Calu3 (cell line): ENCODE measurements around the gene MED19. TPM values are rescaled to one million over a fixed set of nuclear protein-coding genes. Genes with fewer than 3 reads are reported as not detected.
"Not testable (repeated sequence)": the region's sequence is repeated elsewhere in the genome, so short reads cannot be mapped to it uniquely, and the experiment has no call there.

Experiments used
- BruUV-seq: library from RNA; stranded (reverse); fragments of 400-500 nt; replicated peaks from 2 replicates; lab custom pipeline; 2021; lab: Mats Ljungman, UMichigan
- CTCF ChIA-PET: fragments of 300-600 bp; sonication (Branson Sonifier 250); formaldehyde crosslinking; loops from one replicate; lab custom pipeline; 2022; ENCODE audit warnings: antibody characterized with exemption; lab: Charles Lee
- DNase-seq: peaks from one replicate; pipeline ENCODE4 v3.0.0; 2022
- H3K27ac Mint-ChIP-seq: one replicate; pipeline ENCODE4 v1.8.0; 2022; ENCODE audit warnings: mixed read lengths; ENCODE audit not compliant: unreplicated experiment
- H3K27me3 Mint-ChIP-seq: one replicate; pipeline ENCODE4 v1.8.0; 2022; ENCODE audit warnings: mixed read lengths; ENCODE audit not compliant: unreplicated experiment
- H3K36me3 Mint-ChIP-seq: one replicate; pipeline ENCODE4 v1.8.0; 2022; ENCODE audit warnings: mild to moderate bottlenecking, moderate library complexity, mixed read lengths; ENCODE audit not compliant: insufficient read depth, unreplicated experiment
- H3K4me1 Mint-ChIP-seq: one replicate; pipeline ENCODE4 v1.8.0; 2022; ENCODE audit warnings: mild to moderate bottlenecking, low read depth, mixed read lengths; ENCODE audit not compliant: unreplicated experiment
- H3K4me3 Mint-ChIP-seq: one replicate; pipeline ENCODE4 v1.8.0; 2022; ENCODE audit warnings: mild to moderate bottlenecking, low read depth, moderate library complexity, mixed read lengths; ENCODE audit not compliant: unreplicated experiment
- H3K9me3 Mint-ChIP-seq: one replicate; pipeline ENCODE4 v1.8.0; 2022; ENCODE audit warnings: low read depth, mixed read lengths; ENCODE audit not compliant: unreplicated experiment
- intact Hi-C: fragments of 100-400 bp; cut with micrococcal nuclease; formaldehyde crosslinking; loops from one replicate; pipeline ENCODE4 v1.10.0; 2022; ENCODE audit not compliant: unreplicated experiment
- total RNA-seq: library from RNA; stranded (reverse); gene quantifications from 2 replicates; pipeline ENCODE4 v1.2.3, GENCODE V29; 2022
- TF ChIP-seq, protein P1 (sequence below): fragments of 200-600 bp; IDR thresholded peaks from one replicate; pipeline ENCODE4 v1.8.0; 2022; ENCODE audit warnings: antibody characterized with exemption; ENCODE audit not compliant: unreplicated experiment

Gene MED19
- total RNA-seq, 1 experiment from 2014 or later = 21.2 TPM

DNA sequence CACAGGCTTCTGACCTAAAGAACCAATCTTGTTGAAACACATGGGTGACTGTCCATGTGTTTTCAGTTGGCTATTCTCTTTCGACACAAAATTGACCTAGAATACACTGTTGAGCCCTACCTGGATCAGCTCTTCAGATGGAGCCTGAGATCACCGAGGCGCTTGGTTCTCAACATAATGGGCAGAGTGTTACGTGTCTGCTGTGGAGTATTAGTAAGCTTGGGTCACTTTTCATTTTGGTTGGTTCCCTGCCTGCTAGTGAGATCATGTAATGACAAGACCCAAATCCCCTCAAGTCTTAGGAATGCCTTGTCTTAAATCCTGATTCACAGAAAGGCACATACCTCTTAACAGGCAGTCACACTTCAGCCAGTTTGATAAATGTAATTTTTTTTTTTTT lies 8.7 kb downstream of the MED19 start:
- BruUV-seq = no TSS peak
- H3K4me3 Mint-ChIP-seq = no peak overlapping the region
- intact Hi-C loops = no loop called here
- H3K27ac Mint-ChIP-seq = no peak overlapping the region
- no peak for DNase-seq
- TF ChIP-seq, protein P1, sequence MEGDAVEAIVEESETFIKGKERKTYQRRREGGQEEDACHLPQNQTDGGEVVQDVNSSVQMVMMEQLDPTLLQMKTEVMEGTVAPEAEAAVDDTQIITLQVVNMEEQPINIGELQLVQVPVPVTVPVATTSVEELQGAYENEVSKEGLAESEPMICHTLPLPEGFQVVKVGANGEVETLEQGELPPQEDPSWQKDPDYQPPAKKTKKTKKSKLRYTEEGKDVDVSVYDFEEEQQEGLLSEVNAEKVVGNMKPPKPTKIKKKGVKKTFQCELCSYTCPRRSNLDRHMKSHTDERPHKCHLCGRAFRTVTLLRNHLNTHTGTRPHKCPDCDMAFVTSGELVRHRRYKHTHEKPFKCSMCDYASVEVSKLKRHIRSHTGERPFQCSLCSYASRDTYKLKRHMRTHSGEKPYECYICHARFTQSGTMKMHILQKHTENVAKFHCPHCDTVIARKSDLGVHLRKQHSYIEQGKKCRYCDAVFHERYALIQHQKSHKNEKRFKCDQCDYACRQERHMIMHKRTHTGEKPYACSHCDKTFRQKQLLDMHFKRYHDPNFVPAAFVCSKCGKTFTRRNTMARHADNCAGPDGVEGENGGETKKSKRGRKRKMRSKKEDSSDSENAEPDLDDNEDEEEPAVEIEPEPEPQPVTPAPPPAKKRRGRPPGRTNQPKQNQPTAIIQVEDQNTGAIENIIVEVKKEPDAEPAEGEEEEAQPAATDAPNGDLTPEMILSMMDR = no peak
- no peaks in the 10 kb centered on the region for H3K27me3 Mint-ChIP-seq
- H3K4me1 Mint-ChIP-seq = no peaks in the 10 kb centered on the region
- H3K9me3 Mint-ChIP-seq = no peaks in the 10 kb centered on the region
- H3K36me3 Mint-ChIP-seq = peaks cover 61% of the 10 kb centered on the region
- CTCF ChIA-PET = interaction anchor here (0.7 kb wide), 1 partner anchor 28 kb away, joined by 3 read pairs; no protein-coding TSS in a partner anchor

DNA sequence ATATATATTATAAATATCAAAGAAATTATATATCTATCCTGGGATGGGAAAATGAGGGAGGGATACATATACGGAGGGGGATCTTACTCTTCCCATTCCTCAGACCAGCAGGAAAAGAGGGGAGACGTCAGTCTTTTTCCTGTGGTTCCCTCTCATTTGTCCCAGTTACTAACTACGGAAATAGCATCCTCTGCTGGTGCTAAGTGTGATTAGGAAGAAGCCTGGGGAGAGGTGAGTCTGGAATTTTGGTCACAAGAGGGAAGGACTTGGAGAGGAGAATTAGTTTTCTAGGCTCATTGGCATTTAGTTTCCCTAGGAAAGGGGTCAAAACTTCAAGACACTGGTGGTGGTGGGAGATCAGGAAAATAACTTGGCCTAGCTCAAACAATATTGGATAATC lies 11.6 kb downstream of the MED19 start:
- Mint-ChIP-seq H3K9me3 (no peaks in the 10 kb centered on the region), H3K4me1 (no peaks in the 10 kb centered on the region), H3K4me3 (no peak overlapping the region), H3K27ac (no peak overlapping the region), H3K27me3 (no peaks in the 10 kb centered on the region), H3K36me3 (peaks cover 77% of the 10 kb centered on the region)
- intact Hi-C loops = no loop called here
- TF ChIP-seq, protein P1 = no peak
- CTCF ChIA-PET = no interaction called here
- BruUV-seq = no TSS peak
- DNase-seq = no peak

DNA sequence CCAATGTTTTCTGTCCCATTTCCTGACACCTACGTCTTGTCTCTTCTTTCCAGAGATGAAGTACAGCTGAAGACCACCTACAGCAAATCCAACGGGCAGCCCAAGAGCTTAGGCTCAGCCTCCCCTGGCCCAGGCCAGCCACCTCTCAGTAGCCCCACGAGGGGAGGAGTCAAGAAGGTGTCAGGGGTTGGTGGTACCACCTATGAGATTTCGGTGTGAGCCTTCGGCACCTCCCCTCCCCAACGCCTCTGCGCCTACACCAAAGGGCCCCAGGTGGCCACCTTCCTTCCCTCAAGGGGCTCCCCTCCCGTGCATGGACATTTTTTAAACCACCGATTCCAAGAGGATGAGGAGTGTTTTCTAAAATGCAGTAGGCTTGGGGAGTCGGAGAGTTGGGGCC lies 12.2 kb downstream of the MED19 start:
- H3K27me3 Mint-ChIP-seq = no peaks in the 10 kb centered on the region
- peaks cover 77% of the 10 kb centered on the region for H3K36me3 Mint-ChIP-seq
- H3K4me3 Mint-ChIP-seq = no peak overlapping the region
- BruUV-seq = no TSS peak
- no peak for DNase-seq
- H3K9me3 Mint-ChIP-seq = no peaks in the 10 kb centered on the region
- CTCF ChIA-PET = no interaction called here
- no peak overlapping the region for H3K27ac Mint-ChIP-seq
- no peaks in the 10 kb centered on the region for H3K4me1 Mint-ChIP-seq
- intact Hi-C loops = no loop called here
- TF ChIP-seq, protein P1 = no peak

DNA sequence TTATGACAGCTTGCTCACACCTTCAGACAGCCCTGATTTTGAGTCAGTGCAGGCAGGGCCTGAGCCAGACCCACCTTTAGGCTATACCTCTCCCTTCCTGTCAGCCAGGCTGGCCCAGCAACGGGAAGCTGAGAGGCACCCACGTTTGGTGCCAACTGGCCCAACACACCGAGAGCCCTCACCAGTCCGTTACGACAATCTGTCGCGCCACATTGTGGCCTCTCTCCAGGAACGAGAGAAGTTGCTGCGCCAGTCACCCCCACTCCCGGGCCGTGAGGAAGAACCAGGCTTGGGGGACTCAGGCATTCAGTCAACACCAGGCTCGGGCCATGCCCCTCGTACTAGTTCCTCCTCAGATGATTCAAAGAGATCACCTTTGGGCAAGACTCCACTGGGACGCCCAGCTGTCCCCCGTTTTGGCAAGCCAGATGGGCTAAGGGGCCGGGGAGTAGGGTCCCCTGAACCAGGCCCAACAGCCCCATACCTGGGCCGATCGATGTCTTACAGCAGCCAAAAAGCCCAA lies 13.1 kb downstream of the MED19 start:
- H3K36me3 Mint-ChIP-seq = peaks cover 69% of the 10 kb centered on the region
- no peaks in the 10 kb centered on the region for H3K27me3 Mint-ChIP-seq

DNA sequence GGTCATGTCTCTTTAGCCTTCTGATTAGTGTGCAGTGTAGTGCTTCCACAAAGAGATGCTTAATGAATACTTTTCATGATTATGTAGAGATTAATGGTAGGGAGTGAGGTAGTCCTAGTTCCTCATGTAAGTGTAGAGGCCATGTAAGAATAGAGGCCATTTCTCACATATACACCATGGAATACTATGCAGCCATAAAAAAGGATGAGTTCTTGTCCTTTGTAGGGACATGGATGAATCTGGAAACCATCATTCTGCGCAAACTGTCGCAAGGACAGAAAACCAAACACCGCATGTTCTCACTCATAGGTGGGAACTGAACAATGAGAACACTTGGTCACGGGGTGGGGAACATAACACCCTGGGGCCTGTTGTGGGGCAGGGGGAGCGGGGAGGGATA lies 21.5 kb downstream of the MED19 start:
- intact Hi-C loops, H3K9me3 Mint-ChIP-seq, CTCF ChIA-PET, H3K4me3 Mint-ChIP-seq, H3K27me3 Mint-ChIP-seq, H3K4me1 Mint-ChIP-seq, H3K27ac Mint-ChIP-seq, BruUV-seq, DNase-seq: not testable (repeated sequence)
- peaks cover 48% of the 10 kb centered on the region for H3K36me3 Mint-ChIP-seq

More for the DNA sequence above, 13.1 kb downstream of the MED19 start:
- Mint-ChIP-seq H3K4me3 (no peak overlapping the region), H3K9me3 (no peaks in the 10 kb centered on the region), H3K4me1 (no peaks in the 10 kb centered on the region), H3K27ac (no peak overlapping the region)
- TF ChIP-seq, protein P1 = no peak
- BruUV-seq = no TSS peak
- intact Hi-C loops = no loop called here
- DNase-seq = no peak
- CTCF ChIA-PET = no interaction called here
